Measurements from ENCODE around the gene SERPINA5.

SERPINA5 gene

DNA sequence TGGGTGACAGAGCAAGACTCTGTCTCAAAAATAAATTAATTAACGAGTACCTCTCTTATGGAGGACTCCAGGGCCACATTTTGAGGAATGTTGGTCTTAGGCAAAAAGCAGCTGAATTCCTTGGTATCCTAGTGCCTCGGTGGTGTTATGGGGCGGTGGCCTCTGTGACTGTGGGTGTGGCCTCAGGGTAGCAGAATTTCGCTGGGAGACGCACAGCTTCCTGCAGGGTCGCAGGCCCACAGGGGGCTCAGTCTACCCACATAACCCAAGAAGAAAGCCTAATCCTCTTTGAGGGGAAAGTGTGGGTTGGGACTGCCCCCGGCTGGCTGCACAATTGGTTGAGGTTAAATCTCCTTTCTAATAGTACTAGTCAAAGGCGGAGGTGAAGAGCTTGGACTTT is 31.2 kb upstream of the SERPINA5 start:
- no peak for DNase-seq

DNA sequence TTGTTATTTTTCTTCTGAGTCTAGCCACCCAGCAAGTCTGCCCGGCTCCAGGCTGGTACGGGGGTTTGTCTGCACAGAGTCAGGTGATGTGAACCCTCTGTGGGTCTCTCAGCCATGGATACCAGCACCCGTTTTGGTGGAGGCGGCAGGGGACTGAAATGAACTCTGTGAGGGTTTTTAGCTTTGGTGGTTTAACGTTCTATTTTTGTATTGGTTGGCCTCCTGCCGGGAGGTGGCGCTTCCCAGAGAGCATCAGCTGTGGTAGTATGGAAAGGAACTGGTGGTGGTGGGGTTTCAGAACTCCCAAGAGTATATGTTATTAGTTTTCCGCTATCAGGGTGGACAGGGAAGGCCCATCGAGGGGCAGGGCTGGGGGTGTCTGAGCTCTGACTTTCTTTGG is 25.2 kb upstream of the SERPINA5 start:
- no peak for DNase-seq

DNA sequence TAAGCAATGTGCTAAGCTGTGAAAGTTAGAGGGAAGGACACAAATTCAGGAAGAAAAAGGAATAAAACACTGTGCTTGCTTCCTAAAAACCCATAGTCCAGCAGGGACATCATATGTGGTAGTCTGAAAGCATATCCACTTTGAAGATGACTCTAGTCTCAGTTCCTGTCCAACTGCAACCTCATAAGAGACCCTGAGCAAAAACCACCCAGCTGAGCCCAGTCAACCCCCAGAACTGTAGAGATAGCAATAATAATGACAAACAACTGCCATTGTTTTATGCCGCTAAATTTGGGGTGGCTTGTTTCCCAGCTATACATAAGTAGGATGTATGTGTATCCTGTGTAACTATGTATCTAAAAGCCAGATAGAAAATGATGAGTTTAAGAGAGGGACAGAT is 23.9 kb upstream of the SERPINA5 start:
- no peak for DNase-seq

DNA sequence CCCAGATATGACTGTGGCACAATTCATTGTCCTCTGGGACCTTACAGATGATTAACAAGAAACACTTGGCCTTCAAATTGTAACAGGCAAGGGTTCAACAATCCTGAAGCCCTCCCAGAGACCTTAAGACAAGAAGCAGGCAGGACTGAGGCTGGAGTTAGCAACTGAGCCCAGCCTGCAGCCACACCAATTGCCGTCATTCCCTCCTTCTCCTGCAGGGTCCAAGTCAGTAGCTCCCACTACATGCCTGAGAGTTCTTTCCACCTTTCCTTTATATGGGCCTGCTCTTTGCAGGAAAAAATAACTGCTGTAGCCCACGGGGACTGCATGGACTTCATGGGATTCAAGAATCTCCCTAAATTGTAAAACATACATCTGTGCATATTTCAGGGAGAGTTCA is 22.4 kb upstream of the SERPINA5 start:
- no peak for DNase-seq

DNA sequence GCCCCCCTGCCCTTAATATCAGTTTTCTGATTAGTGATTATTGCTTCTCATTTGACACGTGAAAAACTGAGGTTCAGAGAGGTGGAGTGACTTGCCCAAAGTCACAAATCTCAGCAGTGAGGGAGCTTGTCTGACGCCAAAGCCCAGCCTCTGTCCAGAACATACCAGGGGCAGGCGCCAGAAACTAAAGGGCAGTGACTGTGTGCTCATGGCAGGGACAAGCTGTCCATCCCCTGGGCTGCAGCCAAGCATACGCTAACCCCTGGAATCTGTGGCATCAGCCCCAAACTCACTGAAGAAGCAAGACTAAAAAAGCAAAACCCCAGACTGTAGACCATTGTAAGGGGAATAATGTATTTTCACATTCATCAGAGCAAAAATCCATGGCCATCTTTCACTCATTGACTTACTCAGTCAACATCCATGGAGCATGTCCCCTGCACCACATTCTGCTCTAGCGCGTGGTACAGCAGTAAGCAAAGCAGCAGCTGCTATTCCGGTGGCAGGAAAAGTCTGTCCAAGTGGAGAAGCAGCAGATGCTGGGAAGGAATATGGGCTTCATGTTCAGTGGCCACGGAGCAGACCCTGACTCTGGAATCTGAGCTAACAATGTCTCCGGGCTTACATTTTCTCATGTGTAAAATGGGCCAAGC is 21.5 kb upstream of the SERPINA5 start:
- DNase-seq, result no peak

DNA sequence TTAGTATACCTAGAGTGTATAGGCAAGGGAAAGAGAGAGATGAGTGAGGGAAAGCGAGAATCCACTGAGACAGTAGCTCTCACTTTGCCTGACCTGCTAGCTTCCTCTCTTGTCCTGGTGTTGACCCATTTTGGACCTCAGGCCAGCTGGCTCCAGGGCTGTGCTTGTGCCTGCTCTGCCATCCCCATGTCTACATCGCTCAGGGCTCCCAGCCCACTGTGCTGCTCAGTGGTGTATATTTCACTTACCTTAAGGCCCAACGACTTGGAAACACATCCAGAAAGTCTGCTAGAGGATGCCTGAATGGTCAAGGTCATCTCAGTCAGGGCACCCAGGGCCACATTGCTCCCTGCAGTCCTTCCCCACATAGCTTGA is 20.9 kb upstream of the SERPINA5 start:
- no peak for DNase-seq

DNA sequence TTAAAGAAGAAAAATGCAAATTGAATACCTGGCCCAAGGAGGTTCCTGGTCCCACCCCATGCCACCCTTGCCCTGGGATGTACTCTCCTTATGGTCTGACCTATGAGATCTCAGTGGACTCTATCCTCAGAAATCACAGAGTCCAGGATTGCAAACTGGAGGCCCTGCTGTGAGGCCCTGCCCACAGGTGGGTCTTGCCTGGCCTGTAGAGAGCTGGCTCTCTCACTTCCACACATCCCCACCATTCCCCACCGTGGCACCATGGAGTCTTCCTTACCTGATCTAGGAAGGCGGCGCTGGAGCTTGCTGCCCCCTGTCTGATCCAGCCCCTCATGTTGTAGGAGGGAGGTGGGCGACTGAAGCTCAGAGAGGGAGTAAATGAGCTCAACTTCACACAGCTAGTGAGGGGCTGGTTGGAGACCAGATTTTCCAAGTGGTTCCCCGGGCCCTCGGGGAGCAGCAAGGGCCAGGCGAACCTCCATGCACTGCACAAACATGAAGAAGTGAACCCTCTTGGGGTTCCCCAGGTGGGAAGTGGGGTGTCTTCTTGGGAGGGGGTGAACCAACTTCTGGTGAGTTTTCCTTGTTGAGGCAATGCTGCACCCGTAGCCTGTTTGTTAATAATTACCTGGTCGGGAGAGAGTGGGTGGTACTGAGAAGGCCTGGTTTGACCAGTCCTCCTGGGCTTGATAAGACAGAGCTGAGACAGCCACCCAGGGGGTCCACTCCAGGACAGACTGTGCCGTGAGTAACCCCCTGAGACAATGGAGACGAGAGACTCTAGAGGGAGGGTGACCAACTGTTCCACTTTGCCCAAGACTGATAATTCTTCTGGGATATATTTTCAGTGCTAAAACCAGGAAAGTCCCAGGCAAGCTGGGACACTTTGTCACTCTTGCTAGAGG is 20.2 kb upstream of the SERPINA5 start, which contains the start of gene SERPINA4:
SERPINA4 (plus strand) TSS at position 692 of the 905 bp plus-strand sequence. CDS start 2,041 bp downstream, outside the sequence.
- DNase-seq, result no peak

DNA sequence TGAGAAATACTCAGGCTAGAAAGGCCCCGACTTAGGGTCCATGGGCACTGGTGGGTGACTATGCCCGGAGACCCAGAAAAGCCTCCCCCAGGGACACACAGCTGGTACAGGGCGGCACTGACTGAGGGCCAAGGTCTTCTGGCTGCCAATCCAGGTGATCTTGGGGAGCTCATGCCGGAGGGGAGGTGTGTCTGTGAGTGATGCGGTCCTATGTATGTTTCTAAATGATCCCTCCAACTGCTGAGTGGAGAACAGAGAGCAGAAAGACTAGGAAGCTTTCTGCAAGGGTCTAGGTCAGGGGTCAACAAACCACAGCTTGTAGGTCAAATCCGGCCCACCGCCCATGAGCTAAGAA is 19.6 kb upstream of the SERPINA5 start:
- DNase-seq, result no peak

DNA sequence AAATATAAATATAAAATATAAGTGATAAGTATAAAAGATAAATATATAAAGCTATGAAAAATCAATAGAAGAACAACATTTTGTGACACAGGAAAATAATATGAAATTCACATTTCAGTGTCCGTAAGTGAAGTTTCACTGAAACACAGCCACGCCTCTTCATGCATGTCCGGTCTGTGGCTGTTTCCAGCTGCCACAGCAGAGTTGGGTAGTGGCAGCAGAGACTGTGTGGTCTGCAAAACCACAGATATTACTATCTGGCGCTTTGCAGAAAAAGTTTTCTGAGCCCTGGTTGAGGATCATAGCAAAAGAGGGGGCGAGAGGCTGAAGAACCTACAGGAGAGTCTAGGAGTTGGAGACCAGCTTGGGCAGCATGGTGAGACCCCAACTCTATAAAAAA is 19.2 kb upstream of the SERPINA5 start:
- no peak for DNase-seq

DNA sequence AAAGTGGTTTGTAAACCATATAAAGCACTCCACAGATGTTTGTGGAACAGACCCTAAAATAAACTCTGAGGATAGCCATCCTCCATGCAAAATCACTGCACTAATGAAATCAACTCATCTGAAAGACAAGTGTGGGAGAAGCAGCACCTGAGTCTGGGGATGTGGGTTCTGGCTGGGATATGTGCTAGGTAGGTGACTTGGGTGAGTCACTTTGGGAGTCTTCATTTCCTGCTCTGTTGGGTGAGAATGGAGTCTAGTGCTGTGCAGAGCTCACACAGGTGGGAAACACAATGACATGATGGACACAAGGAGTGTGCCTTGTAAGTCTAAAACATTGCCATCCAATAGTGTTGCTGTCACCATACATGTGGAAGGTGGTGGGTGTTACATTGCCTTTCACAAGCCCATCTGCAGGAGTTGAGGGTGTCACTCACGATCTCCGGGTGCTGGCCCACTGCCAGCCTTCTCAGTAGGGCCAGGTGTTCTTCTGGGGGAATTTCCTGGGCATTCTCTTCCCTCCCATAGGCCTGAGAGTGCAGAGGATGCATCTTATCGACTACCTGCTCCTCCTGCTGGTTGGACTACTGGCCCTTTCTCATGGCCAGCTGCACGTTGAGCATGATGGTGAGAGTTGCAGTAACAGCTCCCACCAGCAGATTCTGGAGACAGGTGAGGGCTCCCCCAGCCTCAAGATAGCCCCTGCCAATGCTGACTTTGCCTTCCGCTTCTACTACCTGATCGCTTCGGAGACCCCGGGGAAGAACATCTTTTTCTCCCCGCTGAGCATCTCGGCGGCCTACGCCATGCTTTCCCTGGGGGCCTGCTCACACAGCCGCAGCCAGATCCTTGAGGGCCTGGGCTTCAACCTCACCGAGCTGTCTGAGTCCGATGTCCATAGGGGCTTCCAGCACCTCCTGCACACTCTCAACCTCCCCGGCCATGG is 18.0 kb upstream of the SERPINA5 start:
- DNase-seq, result no peak

DNA sequence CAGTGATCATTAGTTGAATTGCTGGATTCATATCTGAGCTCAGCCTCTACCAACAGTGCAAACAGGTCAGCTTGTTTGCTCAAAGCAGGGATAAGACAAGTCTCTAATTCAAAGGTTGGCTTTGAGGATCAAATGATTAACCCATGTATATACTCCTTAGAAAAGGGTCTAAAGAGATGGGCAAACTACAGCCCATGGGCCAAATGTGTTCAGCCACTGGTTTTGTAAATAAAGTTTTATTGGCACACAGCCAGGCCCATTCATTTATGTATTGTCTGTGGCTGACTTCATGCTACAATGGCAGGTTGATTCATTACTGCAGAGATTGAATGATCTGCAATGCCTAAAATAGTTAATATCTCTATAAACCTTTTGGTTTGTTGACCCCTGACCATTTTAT is 16.8 kb upstream of the SERPINA5 start:
- no peak for DNase-seq

DNA sequence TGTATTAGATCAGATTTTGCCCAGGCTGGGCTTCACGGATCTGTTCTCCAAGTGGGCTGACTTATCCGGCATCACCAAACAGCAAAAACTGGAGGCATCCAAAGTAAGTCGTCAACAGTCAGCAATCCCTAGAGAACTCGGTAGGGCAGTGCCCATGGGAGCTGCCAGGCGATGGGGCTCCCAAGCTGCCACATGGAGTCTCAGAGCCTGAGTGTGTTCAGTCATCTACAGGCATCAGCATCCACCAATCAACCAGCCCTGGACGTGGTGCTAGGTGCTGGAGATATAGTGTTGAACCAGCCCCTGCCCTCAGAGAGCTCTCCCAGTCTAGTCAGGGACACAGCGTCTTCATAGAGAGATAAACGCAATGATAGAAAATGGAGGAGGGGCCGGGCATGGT is 13.0 kb upstream of the SERPINA5 start:
- no peak for DNase-seq

DNA sequence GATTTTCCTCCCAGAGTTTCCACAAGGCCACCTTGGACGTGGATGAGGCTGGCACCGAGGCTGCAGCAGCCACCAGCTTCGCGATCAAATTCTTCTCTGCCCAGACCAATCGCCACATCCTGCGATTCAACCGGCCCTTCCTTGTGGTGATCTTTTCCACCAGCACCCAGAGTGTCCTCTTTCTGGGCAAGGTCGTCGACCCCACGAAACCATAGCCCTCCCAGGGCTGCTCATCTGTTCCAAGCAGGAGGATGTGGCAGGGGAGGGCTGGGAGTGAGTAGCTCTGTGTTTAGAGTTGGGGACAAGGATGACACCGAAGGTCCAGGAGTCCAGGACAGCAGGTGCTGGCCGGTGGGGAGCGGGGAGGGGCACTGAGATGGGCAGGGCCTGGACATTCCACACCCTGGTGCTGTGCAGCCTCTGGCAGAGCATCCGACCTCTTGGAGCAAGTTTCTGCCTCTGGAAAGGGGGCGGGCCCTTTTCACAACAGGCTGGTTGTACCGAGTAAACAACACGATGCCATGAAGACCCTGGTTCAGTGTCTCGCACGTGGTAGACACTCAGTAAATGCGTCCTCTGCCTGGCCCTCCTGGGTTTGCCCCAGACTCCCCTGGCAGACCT is 11.7 kb upstream of the SERPINA5 start:
- DNase-seq, result no peak

DNA sequence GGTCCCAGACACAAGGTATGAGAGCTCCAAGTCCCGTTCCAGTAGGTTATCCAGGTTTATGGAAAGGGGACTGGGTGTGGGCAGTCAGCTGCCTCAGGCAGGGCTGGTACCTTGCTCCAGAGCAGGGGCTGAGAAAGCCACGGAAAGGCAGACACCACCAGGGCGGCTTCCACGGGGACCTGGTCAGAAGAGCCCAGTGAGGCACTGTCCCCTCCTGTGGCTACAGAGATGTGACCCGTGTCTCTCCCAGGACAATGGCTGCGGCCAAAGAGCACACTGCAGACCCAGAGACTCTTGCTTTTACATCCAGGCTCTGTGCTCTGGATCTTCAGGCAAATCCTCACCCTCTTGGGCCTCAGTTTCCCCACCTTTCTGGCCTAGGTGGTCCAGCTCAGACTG is 11.2 kb upstream of the SERPINA5 start:
- no peak for DNase-seq

DNA sequence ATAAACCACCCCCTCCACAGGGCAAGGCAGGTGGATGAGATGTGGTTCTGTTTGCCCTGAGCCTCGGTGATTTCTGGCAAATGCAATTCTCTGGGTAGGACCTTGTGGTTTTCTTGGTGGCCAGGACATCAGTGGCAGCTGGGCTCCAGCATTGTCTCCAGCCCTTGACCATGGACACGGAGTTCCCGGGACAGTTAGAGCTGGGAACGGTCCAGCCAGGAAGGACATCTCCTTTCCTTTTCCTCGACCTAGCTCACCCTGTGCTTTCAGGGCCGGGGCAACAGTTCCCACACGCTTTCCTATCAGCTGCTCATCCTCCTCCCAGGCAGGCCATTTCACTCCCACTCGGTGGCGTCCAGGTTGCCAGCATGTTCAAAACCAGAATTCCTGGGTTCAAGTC is 10.8 kb upstream of the SERPINA5 start:
- DNase-seq, result no peak

DNA sequence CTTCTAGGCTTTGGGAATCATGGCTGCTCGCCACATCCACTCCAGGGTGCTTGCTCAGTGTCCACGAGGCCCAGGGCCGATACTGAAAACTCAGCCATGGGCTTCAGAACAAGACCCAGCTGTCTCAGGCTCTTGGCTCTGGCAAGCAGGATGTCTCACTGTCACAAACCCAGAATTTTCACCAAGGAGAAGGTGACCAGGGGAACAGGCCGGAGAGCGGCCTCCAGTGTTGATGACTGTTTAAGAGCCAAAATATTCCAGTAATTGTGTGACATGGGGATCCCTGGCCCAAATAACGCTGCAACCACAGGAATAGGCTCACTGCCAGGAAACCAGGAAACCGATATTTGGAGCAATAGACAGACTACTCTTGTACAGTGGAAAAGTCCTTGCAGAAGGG is 9.8 kb upstream of the SERPINA5 start:
- DNase-seq, result no peak

DNA sequence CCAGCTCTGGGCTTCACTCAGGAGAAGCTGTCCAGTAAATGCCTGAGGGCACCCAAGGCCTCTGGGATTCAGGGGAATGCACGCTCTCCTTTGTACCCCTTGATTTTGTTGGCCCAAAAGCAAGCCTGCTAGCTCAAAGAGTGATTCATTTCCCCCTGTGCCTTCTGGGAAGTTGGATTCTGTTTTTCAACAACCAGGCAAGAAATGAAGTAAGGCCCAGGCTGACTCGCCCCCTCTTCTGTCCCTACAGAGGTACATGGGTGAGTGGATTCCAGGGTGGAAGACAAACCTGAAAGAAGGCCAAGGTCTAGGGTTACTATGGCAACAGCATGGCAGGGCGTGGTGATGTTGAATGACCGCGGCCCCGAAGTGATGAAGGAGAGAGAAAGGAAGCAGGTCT is 9.3 kb upstream of the SERPINA5 start:
- no peak for DNase-seq

DNA sequence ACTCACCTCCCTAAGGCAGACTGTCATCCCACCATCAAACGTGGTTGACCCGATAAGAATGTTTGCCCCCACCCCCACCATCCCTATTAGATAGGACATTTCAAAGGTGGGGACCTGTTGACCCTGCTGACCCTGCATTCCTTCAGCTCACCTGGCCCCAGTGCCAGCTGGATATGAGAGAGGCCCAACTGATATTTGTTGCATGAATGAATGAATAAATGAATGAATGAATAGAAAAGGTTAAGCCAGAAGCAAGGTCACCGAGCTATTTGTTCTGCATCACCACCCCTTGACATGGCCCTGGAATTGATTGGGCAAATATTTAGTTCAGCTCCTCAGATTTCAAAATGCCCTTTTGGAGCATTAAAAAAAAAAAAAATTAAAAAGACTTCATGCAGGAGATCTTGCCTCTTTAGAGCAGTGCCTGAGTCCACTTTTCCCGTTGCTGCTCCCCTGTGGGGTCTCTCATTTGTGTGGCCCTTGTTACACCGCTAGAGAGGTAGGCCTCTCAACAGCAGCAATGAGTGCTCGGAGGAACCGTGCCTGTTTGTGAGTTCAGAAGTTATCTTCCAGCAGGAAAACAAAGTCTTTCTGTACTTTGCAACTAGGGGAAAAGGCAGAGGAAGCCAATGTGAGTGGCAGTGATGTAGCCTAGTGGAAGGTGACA is 8.5 kb upstream of the SERPINA5 start:
- no peak for DNase-seq

DNA sequence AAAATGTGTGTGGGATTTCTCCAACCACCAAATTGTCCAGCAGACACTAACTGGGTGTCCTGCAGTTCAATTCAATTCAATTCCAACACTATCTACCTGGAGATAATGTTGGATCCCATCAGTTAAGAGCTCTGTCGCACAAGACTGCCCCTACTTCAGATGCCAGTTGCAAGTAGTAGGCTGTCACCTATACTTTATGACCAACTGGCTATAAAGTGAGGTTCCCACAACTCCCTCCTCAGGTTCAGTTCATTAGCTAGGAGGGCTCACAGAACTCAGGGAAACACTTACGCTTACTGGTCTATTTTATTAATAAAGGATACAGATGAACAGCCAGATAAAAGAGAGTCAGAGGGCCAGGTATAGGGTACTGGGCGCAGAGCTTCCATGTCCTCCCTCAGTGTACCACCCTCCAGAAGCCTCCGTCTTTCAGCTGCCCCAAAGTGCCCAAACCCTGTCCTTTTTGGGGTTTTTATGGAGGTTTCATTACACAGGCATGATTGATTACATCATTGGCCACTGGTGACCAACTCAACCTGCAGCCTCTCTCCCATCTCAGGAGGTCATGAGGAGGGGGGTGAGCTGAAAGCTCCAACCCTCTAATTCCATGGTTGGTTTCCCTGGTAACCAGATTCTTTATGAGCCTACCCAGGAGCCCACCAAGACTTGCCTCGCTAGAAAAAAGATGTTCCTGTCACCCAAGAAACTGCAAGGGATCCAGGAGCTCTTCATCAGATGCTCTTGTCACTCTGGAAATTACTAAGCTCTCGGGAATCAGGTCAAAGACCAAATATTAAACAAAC is 7.5 kb upstream of the SERPINA5 start:
- no peak for DNase-seq

DNA sequence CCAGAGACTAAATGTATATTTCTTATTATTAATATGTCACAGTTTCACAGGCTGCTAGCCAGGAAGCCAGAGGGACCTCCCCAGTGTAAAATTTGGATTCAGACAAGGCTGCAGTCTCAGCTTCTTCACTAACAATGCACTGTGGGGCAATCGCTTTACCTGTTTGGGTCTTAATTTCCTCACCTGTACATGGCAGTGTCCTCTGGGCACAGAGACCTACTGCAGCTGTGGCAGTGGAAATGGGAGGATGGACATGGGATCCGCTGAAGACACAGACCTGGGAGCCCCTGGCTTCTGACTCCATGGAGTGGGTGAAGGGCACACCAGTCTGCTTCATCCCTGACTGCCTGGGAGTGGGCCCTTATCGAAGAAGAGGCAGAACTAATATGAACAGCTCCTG is 6.9 kb upstream of the SERPINA5 start:
- no peak for DNase-seq

Measured in NCI-H524 (cell line).